NCI-H1694 (cell line): ENCODE measurements around the gene RSRC1.
A peak's percentile ranks its signal among the peaks of the same experiment; 100 is the strongest.
"Not testable (repeated sequence)": the region's sequence is repeated elsewhere in the genome, so short reads cannot be mapped to it uniquely, and the experiment has no call there.

Experiments used
- DNase-seq: peaks from one replicate; lab custom pipeline; 2025; lab: John Stamatoyannopoulos, UW

The RSRC1 gene, protein sequence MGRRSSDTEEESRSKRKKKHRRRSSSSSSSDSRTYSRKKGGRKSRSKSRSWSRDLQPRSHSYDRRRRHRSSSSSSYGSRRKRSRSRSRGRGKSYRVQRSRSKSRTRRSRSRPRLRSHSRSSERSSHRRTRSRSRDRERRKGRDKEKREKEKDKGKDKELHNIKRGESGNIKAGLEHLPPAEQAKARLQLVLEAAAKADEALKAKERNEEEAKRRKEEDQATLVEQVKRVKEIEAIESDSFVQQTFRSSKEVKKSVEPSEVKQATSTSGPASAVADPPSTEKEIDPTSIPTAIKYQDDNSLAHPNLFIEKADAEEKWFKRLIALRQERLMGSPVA

DNA sequence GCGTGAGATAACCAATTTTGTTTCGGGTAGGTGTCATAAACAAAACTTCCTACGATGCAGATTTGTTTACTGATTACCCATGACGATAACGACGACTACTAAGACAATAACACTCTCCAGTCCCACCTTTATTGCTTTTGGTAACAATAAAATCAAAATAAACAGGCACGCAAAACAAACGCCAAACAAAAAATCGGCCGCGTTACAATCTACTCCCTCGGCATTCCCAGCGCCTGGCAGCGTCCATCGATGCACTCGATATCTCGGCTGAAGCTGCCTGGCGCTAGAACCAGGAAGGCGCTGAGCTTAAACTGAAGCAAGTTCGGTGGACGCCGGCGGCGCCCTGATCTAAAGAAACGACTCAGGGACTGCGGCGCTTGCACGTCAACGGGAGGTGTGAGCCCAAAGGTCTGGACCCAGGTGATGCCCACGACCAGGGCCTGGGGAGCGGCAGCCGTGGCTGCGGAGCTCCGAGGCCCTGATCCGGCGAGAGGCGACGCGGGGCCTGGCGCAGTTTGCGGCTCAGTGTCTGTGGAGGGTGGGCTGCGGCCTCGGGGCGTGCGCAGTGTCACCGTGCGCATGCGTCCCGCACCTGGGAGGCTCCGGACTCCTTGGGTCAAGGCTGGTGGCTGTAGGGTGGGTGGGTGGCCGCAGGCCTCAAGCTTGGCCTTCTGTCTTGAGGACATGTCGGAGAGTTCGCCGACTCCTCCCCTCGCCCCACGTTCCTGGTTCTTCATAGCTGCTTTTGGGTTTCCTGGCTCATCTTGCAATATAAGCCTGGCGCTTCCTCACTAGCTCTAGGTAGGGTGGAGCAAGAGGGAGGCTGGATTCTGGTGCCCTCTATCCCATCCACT is at the start of gene RSRC1:
TSS of gene RSRC1 (plus strand) at position 286 of the 854 bp plus-strand sequence. CDS start 12,016 bp downstream, outside the sequence.
- peak; percentile 84 for DNase-seq

DNA sequence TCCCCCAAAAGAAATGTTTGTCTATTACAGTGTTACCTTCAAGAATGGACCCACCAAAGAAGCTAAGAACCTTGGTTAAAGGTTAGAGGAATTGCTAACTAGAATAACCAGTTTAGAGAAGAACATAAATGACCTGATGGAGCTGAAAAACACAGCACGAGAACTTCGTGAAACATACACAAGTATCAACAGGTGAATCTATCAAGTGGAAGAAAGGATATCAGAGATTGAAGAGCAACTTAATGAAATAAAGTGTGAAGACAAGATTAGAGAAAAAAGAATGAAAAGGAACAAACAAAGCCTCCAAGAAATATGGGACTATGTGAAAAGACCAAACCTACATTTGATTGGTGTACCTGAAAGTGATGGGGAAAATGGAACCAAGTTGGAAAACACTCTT is 44.3 kb upstream of the RSRC1 start:
- not testable (repeated sequence) for DNase-seq

DNA sequence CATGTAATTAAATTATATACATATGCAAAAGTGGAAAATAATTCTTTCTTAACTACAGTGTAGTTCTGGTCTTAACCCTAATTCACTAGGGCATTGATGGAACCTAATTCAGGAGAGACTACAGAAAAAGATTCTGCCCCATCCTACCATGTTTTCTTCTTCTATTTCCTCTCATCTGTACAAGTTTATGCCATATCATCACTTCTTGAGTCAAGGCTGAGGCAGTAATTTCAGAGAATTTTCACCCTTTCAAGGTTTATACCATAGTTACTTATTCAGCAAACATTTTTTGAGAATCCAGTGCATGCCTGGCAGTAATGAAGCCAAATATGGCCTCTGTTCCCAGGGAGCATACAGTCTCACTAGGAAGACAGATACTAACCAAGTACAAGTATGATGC is 37.1 kb upstream of the RSRC1 start:
- no peak for DNase-seq

DNA sequence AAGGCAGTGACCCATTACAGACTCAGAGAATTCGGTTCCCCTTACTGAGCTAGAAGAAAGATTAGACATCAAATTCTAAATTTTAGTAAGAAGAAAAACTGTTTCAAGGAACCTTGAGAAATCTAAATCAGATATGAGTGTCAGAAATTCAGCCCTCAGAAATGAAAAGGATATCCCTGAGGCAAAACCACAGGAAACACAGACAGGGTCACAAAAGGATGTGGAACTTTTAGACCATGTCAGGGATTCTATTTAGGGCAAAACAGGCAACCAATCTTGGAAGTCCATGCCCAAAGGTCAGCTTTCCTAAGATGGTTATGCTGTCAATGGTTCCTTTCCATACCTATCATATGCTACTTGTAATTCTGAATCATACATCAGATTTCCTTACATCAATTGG is 35.3 kb upstream of the RSRC1 start:
- DNase-seq, result no peak

DNA sequence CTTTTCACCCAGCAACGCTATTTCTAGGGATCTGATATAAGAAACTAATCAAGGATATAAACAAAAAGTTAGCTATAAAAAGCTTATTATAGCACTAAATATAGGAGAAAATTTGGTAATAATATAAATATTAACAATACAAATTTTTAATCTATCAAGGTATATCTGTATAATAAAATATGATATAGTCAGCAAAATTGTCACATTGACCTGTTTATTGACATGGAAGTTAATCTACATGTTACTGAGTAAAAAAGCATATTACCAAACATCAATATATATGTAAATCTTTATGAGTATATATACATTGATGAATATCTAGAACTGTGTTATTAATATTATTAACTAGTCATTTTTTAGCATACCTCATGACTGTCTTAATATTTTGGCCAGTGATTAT is 30.3 kb upstream of the RSRC1 start:
- DNase-seq, result no peak

DNA sequence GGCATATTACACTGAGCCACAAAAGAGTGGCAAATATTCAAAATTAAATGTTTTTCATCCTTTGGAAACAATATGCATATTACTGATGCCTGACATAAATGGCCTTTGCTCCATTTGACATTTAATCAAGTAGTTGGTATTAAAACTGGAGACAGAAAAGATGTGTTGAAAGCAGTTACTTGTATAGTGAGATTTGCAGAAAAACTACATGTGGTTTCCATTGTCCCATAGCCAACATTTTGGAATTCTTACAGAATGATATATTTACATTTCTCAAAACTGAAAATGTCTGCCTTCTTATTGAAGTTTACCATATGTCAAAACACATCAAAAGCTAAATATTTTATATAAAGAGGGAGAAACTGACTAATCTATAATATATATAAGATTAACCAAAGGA is 25.2 kb upstream of the RSRC1 start:
- no peak for DNase-seq

DNA sequence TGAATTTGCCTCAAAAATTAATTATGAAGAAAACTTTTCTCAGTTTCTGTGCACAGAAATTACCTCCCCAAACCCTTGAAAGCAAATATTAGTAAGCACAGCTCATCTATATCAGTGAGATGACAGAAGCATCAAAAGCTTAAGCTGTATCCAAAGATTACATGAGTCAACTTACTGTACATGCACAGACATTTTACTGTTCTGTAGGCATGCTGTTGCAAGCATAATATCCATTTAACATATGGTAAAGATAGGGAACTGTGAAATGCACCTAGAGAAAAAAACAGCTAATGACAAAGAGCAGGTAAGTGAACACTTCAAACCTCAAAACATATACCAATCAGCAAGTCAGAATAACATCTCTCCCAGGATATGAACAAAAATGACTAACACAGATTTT is 24.5 kb upstream of the RSRC1 start:
- DNase-seq, result peak; percentile 21

DNA sequence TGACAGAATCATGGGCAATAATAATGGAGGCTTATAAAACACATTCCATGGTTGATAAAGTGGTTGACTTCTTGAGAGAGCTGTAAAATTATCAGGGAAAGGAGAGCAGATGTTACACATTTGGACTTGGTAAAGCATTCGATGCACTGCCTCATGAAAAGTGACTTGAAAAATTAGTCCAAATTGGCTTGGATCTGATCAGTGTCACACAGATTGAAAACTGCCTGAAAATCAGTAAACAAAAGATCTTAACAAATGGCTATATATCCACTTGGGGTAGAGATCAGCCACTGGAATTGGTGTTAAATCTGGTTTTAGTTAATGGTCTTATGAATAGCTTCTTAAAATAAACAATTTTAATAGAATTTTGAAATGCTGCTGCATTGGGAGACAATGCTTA is 24.0 kb upstream of the RSRC1 start:
- peak; percentile 40 for DNase-seq

DNA sequence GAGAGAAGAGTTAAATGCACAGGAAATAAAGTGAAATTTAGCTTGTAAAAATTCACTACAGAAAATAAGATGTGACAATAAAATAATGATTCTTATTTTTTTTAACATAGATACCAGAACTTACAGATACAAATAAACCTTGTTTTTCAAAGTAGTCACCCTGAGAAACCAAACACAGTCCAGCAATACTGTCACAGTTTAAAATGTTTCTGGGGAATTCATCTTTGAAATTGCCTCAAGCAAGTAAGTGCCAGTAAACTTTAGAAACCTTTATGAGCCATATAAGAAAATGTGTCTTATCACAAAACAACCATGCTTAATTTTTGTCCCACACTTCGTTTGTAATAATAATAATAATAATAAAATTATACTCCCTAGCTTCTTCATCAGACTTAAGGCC is 23.5 kb upstream of the RSRC1 start:
- no peak for DNase-seq

DNA sequence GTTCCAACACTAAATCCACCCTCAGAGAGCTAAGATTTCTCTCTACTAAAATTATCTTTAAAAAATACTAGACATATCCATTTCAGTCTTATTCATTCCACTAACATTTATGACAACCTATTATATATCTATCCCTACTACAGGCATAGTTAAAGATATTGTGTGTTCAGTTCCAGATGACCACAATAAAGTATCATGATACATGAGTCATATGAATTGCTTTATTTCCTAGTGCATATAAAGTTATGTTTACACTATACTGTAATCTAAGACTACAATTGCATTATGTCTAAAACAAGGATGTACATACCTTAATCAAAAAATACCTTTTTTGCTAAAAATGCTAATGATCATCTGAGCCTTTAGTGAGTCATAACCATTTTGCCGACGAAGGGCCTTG is 23.1 kb upstream of the RSRC1 start:
- DNase-seq, result no peak

DNA sequence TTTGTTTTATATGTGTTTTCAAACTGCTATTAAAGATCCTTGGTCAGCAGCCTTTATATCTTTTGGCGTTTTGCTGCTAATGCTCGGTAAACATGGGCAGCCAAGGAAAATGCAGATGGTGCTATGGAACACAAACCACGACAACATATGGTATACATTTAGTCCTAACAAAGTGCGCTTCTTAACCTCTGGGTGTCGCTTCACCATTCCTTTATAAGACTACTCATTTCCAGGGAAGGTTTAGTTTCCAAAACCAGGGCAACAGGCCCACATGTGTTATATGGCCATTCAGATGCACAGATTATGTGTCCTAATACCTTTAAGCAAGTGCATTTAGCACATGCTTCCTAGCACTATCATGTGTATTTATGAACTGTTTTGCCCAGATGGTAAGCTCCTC is 18.4 kb upstream of the RSRC1 start:
- peak; percentile 49 for DNase-seq

DNA sequence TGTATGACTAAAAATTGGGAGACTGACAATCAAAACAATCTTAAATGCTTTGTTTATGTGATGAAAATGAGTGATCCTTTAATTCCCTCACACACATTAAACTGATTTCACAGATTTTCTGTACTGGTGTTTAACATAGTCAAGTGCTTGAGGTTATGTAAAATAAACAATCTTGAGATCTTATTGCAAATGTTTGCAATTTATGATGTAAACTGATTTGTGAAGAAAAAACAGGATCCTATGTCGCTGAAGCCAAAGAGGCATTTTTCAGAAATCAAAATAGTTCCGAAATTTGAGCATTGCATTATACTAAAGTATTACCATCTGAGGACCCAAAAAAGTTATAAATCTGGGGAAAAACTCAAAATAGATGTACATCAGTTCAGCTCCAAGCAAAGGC is 16.4 kb upstream of the RSRC1 start:
- no peak for DNase-seq

DNA sequence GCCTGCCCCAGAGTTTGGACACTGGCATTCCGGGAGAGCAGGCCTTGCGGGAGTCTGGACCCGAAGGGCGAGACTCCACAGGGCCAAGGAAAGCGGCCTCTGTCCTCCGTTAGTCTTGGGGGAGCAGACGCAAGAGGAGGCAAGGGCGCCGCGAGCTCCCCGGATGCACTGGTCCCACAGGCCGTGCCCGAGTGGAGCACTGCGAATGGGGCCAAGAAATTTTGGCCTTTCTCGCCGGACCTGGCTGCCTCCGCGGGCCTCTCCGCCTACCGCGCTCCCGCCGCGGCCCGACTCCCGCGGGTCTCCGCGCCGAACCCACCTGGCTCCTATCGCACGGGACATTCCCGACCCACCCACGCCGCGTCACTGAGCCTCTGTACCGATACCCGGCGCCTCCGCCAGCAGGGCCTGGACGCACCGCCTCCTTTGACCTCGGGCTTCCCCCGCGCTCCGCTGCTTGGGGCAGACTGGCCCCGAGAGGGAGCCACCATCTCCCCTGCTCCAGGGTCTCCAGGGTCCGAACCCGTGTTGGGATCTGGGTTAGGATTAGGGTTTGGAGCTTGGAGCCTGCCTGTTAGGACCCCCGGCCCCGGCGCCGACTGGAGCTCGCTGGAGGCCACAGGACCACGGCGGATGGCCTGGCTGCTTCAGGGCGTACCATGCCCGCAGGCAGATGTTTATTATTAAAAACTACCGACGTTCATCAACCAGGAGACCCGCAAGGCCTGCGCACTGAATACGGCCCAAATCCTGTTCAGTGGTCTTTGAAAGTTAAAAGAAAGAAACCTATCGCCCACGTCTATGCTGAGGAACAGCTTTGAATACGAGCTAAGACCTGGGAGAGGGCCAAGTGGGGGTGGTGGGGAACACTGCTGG is 15.4 kb upstream of the RSRC1 start:
- no peak for DNase-seq

DNA sequence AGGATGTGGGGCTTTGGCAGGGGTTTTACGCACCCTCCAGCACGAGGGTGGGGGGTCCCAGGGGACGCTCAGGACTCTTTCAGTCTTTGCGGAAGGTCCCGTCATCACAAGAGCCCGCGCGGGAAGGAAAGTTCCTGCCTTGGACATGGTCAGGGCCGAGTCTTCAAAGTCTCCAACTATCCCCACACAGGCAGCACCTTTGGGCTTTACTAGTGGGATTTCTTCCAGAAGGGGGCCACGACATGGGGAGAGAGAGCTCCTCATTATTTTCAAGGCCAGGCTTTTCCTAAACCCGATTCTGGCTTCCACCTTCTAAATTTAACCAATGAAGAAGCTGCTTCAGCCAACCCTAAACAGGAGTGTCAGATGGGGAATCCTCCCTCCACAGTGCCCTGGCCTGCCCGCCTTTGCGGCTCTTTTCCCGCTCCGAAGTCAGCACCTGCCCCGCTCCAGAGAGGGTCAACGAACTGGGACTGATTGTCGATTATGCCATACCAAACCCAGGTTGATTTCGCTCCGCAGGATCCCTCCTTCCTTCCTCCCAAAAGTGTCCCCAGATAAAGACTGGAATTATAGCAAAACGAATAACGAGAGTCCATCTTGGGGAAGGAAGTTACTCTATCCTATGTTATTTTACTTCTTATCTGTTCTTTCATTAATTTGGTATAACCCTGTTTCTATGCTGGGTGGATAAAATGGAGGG is 14.6 kb upstream of the RSRC1 start:
- DNase-seq, result no peak

DNA sequence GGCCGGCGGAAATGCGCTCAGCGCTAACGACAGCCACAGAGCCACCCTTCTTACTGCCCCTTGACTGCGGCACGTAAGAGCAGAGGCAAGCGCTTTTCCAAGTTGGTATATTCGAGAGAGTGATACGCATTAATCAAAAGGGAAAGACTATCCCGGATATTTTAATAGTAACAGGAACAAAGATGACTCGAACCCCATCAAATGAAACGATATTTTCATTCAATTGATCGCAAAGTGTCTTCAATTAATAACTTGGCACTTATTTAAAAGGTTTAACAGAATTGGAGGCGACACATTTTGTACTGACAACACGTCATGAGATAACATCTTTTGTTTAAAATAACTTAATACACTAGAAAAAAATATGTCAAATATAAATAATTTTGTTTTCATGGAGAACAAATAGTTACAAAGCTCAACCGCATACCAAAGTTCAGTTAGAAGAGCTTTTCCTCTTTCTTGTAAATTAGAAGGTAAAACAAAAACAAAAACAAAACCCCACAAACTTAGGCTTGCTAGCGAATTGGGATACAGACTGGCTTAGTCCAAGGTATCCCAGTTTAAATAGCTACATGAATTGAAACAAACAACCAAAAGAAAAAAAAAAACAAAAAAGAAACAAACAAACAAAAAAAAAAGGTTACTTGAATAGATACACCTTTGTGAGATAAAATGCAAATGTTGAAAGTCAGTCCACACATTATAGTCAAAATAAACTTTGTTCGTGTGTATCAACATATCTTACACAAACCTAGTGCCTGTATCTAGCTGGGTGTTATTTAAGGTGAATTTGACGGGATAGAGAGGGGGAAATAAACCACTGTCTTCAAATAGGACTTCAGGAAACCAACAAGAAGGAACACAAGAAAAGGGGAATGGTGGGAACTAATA is 13.8 kb upstream of the RSRC1 start:
- DNase-seq, result no peak

DNA sequence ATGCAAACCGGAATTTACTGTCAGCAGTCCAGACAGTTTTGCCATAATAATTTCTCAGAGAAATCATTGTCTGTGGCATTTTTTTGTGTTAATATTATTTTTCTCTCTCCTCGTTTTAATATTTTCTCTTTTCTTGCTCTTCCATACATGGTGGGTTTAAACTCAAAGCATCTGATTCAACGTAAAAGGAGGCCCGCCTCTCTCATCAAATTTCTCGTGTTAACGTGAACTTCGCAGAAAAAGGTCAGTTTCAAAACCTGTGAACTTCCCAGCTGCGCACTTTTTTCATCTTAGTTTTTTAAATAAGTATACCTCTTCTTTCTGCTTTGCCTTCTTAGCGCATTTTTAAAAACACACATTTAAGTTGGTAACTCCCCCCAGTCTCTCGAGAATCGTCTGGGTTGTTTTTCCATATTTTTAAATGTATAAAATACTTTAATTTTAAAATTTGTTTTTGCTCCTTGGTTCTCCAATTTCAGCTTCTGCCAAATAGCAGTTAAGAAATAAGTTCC is 12.8 kb upstream of the RSRC1 start:
- DNase-seq, result no peak

DNA sequence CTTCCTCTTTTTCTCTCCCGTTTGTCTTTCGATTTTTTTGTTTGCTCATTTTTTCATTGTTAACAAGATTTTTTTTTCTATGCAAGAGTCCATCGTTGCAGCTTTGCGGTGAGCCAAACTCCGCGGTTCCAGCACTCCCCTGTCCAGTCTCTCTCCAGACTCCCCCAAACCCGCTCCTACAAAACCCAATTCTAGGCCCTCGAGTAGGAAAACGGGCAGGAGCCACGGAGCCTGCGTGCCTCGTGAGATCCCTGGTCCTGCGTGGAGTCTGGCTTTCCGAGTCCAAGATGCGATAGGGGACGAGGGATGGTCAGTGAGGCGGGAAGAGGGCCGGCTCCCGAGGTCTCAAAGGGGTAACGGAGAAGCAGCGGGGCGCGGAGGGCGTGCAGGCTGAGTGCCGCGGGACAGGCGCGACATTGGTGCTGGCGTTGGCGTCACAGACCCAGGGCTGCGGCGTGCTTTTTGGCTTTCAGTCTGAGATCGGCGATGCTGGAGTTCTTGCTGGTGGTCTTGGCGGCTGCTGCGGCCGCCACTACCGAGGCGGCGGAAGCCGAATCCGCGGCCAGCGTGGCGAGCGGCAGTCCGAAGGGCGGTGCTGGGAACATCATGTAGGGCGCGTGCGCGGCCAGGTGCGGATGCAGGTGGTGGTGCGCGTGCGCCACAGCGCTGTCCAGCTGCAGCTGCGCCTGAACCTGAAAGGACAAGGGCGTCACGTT is 12.1 kb upstream of the RSRC1 start:
- DNase-seq, result no peak

DNA sequence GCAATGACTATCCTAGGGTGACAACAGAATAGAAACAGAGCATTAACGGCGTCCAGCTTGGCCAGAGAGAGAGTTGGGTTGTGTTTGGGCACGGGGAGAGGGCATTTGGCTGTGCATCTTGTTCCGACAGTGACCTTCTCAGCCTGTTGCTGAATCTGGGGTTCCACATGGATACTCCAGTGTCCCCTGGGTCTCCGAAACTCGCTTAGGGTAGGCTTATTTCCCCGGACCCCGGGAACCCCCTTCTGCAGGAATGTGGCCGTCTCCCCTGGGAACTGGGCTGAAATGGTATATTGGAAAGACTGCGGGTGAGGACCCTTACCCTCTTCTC is 11.6 kb upstream of the RSRC1 start:
- DNase-seq, result no peak

DNA sequence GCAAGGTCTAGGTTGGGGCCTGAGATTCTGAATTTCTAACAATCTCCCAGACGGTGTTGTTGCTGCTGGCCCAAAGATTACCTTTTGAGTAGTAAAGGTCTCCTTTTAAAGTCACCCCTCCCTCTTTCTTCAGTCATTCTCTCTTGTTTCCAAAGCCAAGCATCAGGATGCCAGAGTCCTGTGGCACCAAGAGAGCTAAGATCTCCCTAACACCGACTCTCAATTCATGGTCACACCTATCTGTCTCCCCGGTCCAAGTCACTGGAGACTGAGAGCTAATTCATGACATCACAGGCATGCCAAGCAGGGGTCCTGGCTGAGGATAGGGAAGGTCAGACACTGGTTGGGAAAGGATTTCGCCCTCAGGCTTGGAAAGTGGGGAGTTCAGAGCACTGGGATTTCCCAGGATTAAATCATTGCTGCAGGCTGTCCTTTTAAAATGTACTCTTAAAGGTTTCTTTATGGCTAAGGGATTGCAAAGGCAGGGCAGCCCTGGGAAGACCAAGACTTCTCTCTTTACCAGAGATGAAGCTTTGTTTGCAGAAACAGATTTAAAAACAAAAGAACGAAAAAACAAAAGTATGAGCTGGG is 11.0 kb upstream of the RSRC1 start:
- DNase-seq, result no peak

DNA sequence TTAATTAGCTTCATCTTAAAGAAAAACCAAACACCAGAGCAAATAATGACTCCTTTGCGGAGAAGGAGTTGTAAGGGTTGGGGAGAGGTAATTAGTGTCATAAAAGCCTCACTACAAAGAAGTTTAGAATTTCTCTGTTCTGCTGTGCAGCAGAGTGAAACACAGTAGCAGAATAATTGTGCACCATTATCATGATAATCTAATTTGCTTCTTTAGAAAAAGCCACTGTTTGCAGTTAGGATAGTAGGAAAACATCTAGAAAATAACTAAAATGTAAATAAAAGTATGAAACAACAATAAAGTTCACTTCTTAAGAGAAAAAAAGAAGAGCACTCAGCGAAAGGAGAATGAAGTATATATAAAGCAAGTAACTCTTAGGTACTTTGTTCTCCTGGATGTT is 9.2 kb upstream of the RSRC1 start:
- DNase-seq, result no peak
